Gastroesophageal sphincter (tissue), 4 donors: Measurements from ENCODE around the gene USP37. TPM values are rescaled to one million over a fixed set of nuclear protein-coding genes. Genes with fewer than 3 reads are reported as not detected.
"Not testable (repeated sequence)": the region's sequence is repeated elsewhere in the genome, so short reads cannot be mapped to it uniquely, and the experiment has no call there.

ENCODE experiments used
- ATAC-seq: fragments of 150-250 bp; one replicate; pipeline ENCODE4 v1.9.1; 2016; ENCODE audit warnings: mild to moderate bottlenecking, moderate library complexity
- H3K27ac ChIP-seq, 4 donors: fragments of 200-600 bp; sonication (generic) in 3 of 4; 1 replicate in 3 of 4; 2 replicates in 1 of 4; pipeline ENCODE4 v1.5.1; 2016 to 2019
- H3K27me3 ChIP-seq: fragments of 200-600 bp; sonication (generic); one replicate; pipeline ENCODE4 v1.5.1; 2019
- H3K36me3 ChIP-seq, 2 donors: fragments of 200-600 bp; sonication (generic); one replicate each; pipeline ENCODE4 v1.5.1; 2019; ENCODE audit warnings: control low read depth in 1 of 2
- H3K4me1 ChIP-seq, 3 donors: fragments of 200-600 bp; sonication (generic); 1 replicate in 2 of 3; 2 replicates in 1 of 3; pipeline ENCODE4 v1.5.1; 2016 to 2019; ENCODE audit warnings: control low read depth in 2 of 3
- H3K4me3 ChIP-seq, 2 donors: fragments of 200-600 bp; sonication (generic); one replicate each; pipeline ENCODE4 v1.5.1; 2019; ENCODE audit warnings: mild to moderate bottlenecking in 1 of 2, moderate library complexity in 1 of 2
- H3K9me3 ChIP-seq, 3 donors: fragments of 200-600 bp; sonication (generic); one replicate each; pipeline ENCODE4 v1.5.1; 2017 to 2019; ENCODE audit warnings: control low read depth in 2 of 3
- CTCF ChIP-seq, 4 experiments: fragments of 200-600 bp in 2 of 4; fragments of 450-650 bp in 2 of 4; sonication (generic) in 1 of 4; IDR thresholded peaks; one replicate each; pipeline ENCODE4 v1.5.1; 2017 to 2019; ENCODE audit warnings: antibody characterized with exemption in 4 of 4, mild to moderate bottlenecking in 2 of 4, moderate library complexity in 2 of 4
- EP300 ChIP-seq: sonication (generic); formaldehyde crosslinking; IDR thresholded peaks from one replicate; pipeline ENCODE4 v1.6.1; 2017; ENCODE audit warnings: antibody characterized with exemption, mild to moderate bottlenecking
- POLR2A ChIP-seq, 2 donors: fragments of 450-650 bp; IDR thresholded peaks; one replicate each; pipeline ENCODE4 v1.6.1; 2017; ENCODE audit warnings: antibody characterized with exemption in 2 of 2, mild to moderate bottlenecking in 2 of 2, moderate library complexity in 1 of 2
- POLR2AphosphoS5 ChIP-seq: sonication (generic); formaldehyde crosslinking; IDR thresholded peaks from one replicate; pipeline ENCODE4 v1.6.1; 2017; ENCODE audit warnings: antibody characterized with exemption
- WGBS, 2 donors: methylation state at CpG; one replicate each; pipeline ENCODE4 v1.1.5; 2018; ENCODE audit warnings: low coverage in 1 of 2; 5-methylcytosine and 5-hydroxymethylcytosine counted together
- total RNA-seq, 4 donors: library from RNA; depleted of rRNA; stranded (reverse); fragments of >200 nt; gene quantifications; one replicate each; pipeline ENCODE4 v1.1.0, GENCODE V29; 2016

USP37 gene
- total RNA-seq, 4 donors from 2014 or later = 8.3 to 17.4 (median 9.0) TPM

- H3K9me3 ChIP-seq = no peaks in the 10 kb centered on the region
- peaks cover 0 to 98% of the 10 kb centered on the region in 2 donors for H3K36me3 ChIP-seq
- H3K27ac ChIP-seq = no peak overlapping the region
- no peak overlapping the region for H3K4me3 ChIP-seq
- no peak for ATAC-seq
- H3K27me3 ChIP-seq = no peaks in the 10 kb centered on the region
- H3K4me1 ChIP-seq = no peaks in the 10 kb centered on the region
- no peak for TF ChIP-seq POLR2AphosphoS5
- no peak for TF ChIP-seq POLR2A (IDR thresholded peaks at IDR 0.05)
- no peak for TF ChIP-seq CTCF (IDR thresholded peaks at IDR 0.05)
- TF ChIP-seq EP300 = no peak
- WGBS, 2 donors = 88 to 92% methylated on average over 2 of the region's 3 CpGs
These were observed 28.1 kb downstream of the USP37 start for GRCh38 chr2:218540015-218540414.

- Histone ChIP-seq H3K27ac (no peak overlapping the region), H3K4me1 (no peaks in the 10 kb centered on the region), H3K27me3 (no peaks in the 10 kb centered on the region), H3K4me3 (no peak overlapping the region), H3K9me3 (no peaks in the 10 kb centered on the region), H3K36me3 (peaks cover 0 to 98% of the 10 kb centered on the region in 2 donors)
- TF ChIP-seq POLR2AphosphoS5 = no peak
- TF ChIP-seq POLR2A (IDR thresholded peaks at IDR 0.05) = no peak
- no peak for TF ChIP-seq CTCF (IDR thresholded peaks at IDR 0.05)
- TF ChIP-seq EP300 = no peak
- no peak for ATAC-seq
- WGBS, 2 donors = 76 to 90% methylated on average over 6 of the region's 6 CpGs
These were observed 31.2 kb downstream of the USP37 start for GRCh38 chr2:218536804-218537494.

- Histone ChIP-seq H3K9me3 (no peaks in the 10 kb centered on the region), H3K27me3 (no peaks in the 10 kb centered on the region), H3K27ac (no peak overlapping the region), H3K4me3 (no peak overlapping the region), H3K4me1 (no peaks in the 10 kb centered on the region), H3K36me3 (peaks cover 2 to 98% of the 10 kb centered on the region in 2 donors)
- TF ChIP-seq CTCF (IDR thresholded peaks at IDR 0.05) = no peak
- WGBS, 2 donors = 94 to 100% methylated on average over 2 of the region's 2 CpGs
- ATAC-seq = no peak
These were observed 38.2 kb downstream of the USP37 start for GRCh38 chr2:218529990-218530389.

GRCh38 chr2:218528409-218528808, 39.7 kb downstream of the USP37 start:
- H3K36me3 ChIP-seq = peaks cover 2 to 96% of the 10 kb centered on the region in 2 donors
- not testable (repeated sequence) for H3K4me1 ChIP-seq, ATAC-seq, H3K27ac ChIP-seq, H3K27me3 ChIP-seq, H3K4me3 ChIP-seq, H3K9me3 ChIP-seq
- 88 to 100% methylated on average over 2 of the region's 2 CpGs for WGBS, 2 donors

- H3K27ac ChIP-seq = no peak overlapping the region
- peaks cover 0 to 90% of the 10 kb centered on the region in 2 donors for H3K36me3 ChIP-seq
- H3K27me3 ChIP-seq = no peaks in the 10 kb centered on the region
- no peaks in the 10 kb centered on the region for H3K9me3 ChIP-seq
- H3K4me1 ChIP-seq = no peaks in the 10 kb centered on the region
- no peak overlapping the region for H3K4me3 ChIP-seq
- TF ChIP-seq POLR2A (IDR thresholded peaks at IDR 0.05) (no peak), POLR2AphosphoS5 (no peak), CTCF (IDR thresholded peaks at IDR 0.05) (no peak), EP300 (no peak)
- no peak for ATAC-seq
- 100% methylated on average over 1 of the region's 1 CpG for WGBS, 2 donors
These were observed 44.5 kb downstream of the USP37 start for GRCh38 chr2:218523651-218524050.
